Left renal cortex interstitium (tissue), 4 donors: Measurements from ENCODE around the gene TBC1D5. TPM values are rescaled to one million over a fixed set of nuclear protein-coding genes. Genes with fewer than 3 reads are reported as not detected.
"Not testable (repeated sequence)": the region's sequence is repeated elsewhere in the genome, so short reads cannot be mapped to it uniquely, and the experiment has no call there.

Source experiments
- DNase-seq, 4 donors: peaks; one replicate each; pipeline ENCODE4 v3.0.0-alpha.2; 2013; ENCODE audit warnings: low read depth in 4 of 4, low spot score in 2 of 4, missing footprints in 1 of 4
- polyA plus RNA-seq, 4 donors: library from polyadenylated mRNA; unstranded; fragments of 120-200 nt; gene quantifications; one replicate each; pipeline ENCODE4 v1.2.1, GENCODE V29; 2013; ENCODE audit not compliant: insufficient read length in 4 of 4

Gene TBC1D5
- polyA plus RNA-seq, 4 donors: 49.0 to 54.0 (median 50.9) TPM

GRCh38 chr3:17500618-17501017 is 241.8 kb downstream of the TBC1D5 start:
- DNase-seq: no peak

- no peak for DNase-seq
Observed at GRCh38 chr3:17494117-17494809, 248.2 kb downstream of the TBC1D5 start.

GRCh38 chr3:17491601-17492000 is 250.8 kb downstream of the TBC1D5 start:
- DNase-seq: no peak

GRCh38 chr3:17491190-17491589 is 251.2 kb downstream of the TBC1D5 start:
- DNase-seq: not testable (repeated sequence)

GRCh38 chr3:17489139-17489538 is 253.3 kb downstream of the TBC1D5 start:
- DNase-seq: no peak

GRCh38 chr3:17481116-17481515 is 261.3 kb downstream of the TBC1D5 start:
- no peak for DNase-seq

- no peak for DNase-seq
Observed at GRCh38 chr3:17479681-17480405, 262.6 kb downstream of the TBC1D5 start.

GRCh38 chr3:17478673-17479072 is 263.8 kb downstream of the TBC1D5 start:
- DNase-seq: no peak

- DNase-seq: no peak
Observed at GRCh38 chr3:17473761-17474160, 268.7 kb downstream of the TBC1D5 start.

GRCh38 chr3:17469954-17470353 is 272.5 kb downstream of the TBC1D5 start:
- DNase-seq: no peak

- peak; percentile 4 to 13 (median 8) for DNase-seq
Observed at GRCh38 chr3:17469520-17469919, 272.9 kb downstream of the TBC1D5 start.

- DNase-seq: no peak
Observed at GRCh38 chr3:17466028-17466427, 276.4 kb downstream of the TBC1D5 start.

- no peak for DNase-seq
Observed at GRCh38 chr3:17459470-17459993, 282.9 kb downstream of the TBC1D5 start.

GRCh38 chr3:17456650-17457049 is 285.8 kb downstream of the TBC1D5 start:
- no peak for DNase-seq

GRCh38 chr3:17456046-17456445 is 286.4 kb downstream of the TBC1D5 start:
- DNase-seq: no peak

- DNase-seq: no peak
Observed at GRCh38 chr3:17444865-17445264, 297.6 kb downstream of the TBC1D5 start.

- DNase-seq: no peak
Observed at GRCh38 chr3:17443142-17443541, 299.3 kb downstream of the TBC1D5 start.

- DNase-seq: no peak
Observed at GRCh38 chr3:17442332-17443049, 299.9 kb downstream of the TBC1D5 start.

GRCh38 chr3:17433876-17434275 is 308.6 kb downstream of the TBC1D5 start:
- DNase-seq: no peak

- no peak for DNase-seq
Observed at GRCh38 chr3:17432236-17432635, 310.2 kb downstream of the TBC1D5 start.

- DNase-seq: no peak
Observed at GRCh38 chr3:17431484-17432045, 310.9 kb downstream of the TBC1D5 start.
